Measurements from ENCODE around the gene KMT5B.

KMT5B gene

DNA sequence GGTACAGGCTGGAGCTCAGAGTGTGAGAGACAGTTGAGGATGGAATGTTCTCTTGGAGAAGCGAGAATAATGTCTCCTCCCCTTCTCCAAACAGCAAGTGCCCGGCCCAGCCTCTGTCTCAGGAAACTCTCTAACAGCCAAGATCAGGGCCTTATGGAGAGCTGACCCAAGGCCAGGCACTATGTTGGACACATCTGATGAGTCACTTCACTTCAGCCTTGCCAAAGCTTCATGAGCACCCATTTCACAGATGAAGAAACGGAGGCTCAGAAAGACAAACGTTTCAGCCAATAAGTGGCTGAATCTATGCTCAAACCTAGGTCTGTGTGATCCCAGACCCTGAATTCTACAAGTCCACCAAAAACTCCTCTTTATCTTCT is 69.8 kb downstream of the KMT5B start:
- in situ Hi-C loops (cut with HindIII; ENCODE audit: low pct_unique_long_range_greater_than_20kb, low sequenced_read_pairs) = no loop called here
- DNase-seq (ENCODE audit: low read depth in 1 of 2, low spot score in 1 of 2) = peak in 1 of 2 experiments; percentile 28
- no peak for TF ChIP-seq JUND (IDR thresholded peaks at IDR 0.05; ENCODE audit: low read depth)

- in situ Hi-C loops (cut with HindIII; ENCODE audit: low pct_unique_long_range_greater_than_20kb, low sequenced_read_pairs) = no loop called here
- DNase-seq (ENCODE audit: low read depth in 1 of 2, low spot score in 1 of 2) = no peak
Measured at GRCh38 chr11:68142441-68143309, 70.4 kb downstream of the KMT5B start.

DNA sequence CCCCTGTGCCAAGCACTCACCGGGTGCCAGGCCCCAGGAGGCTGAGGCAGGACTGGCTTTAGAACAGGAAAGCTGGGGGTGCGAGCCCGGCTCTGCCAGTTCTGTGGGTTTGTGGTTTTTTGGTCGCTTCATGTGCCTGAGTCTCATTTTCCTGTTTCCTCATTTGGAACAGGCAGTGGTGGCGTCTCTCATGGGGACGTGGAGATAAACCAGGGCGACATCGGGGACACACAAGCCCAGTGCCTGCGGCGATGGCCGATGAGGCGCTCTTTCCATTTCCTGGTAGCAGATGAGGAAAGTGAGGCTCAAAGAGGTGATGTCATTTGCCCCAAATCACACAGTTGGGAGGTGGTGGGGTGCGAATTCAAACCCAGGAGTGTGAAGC is 71.1 kb downstream of the KMT5B start:
- in situ Hi-C loops (cut with HindIII; ENCODE audit: low pct_unique_long_range_greater_than_20kb, low sequenced_read_pairs) = no loop called here
- peak in 1 of 2 experiments; percentile 91 for DNase-seq (ENCODE audit: low read depth in 1 of 2, low spot score in 1 of 2)
- no peak for TF ChIP-seq JUND (IDR thresholded peaks at IDR 0.05; ENCODE audit: low read depth)

More at GRCh38 chr11:68142441-68143309, 70.4 kb downstream of the KMT5B start:
- TF ChIP-seq JUND (IDR thresholded peaks at IDR 0.05; ENCODE audit: low read depth) = no peak

- in situ Hi-C loops (cut with HindIII; ENCODE audit: low pct_unique_long_range_greater_than_20kb, low sequenced_read_pairs) = no loop called here
- no peak for DNase-seq (ENCODE audit: low read depth in 1 of 2, low spot score in 1 of 2)
- no peak for TF ChIP-seq JUND (IDR thresholded peaks at IDR 0.05; ENCODE audit: low read depth)
Measured at GRCh38 chr11:68141246-68142027, 71.7 kb downstream of the KMT5B start.

DNA sequence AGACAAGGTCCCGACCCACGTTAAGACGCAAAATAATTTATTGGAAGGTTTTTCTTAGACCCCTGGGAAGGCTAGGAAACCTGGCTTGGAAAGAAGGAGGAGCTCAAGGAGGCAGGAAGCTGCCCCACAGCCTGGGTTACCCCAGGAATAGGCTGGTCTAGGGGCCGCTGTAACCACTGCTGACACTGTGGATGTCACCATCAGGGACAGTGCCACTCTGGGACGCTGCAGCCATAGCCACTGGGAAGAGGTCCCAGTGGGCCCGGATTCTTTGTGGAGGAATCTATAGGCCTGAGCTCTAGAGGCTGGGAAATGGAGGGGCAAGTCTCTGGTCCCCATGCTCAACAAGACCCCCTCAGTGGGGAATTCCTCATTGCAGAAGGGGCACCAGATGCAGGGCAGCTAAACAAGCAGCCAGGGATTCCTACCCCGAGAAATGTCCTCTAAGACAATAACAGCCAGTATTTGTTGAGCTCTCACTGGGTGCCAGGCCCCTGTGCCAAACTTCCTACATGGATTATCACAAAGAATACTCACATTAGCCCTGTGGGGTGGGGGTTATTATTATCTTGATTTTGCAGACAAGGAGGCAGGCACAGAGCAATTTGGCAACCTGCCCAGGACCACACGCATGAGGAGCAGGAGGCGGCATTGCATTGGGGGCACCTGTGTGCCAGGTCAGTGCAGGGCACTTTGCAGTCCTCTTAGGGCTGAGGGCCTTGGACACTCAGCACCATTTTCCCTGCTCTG is 72.4 kb downstream of the KMT5B start:
- DNase-seq (ENCODE audit: low read depth in 1 of 2, low spot score in 1 of 2) = no peak
- in situ Hi-C loops (cut with HindIII; ENCODE audit: low pct_unique_long_range_greater_than_20kb, low sequenced_read_pairs) = no loop called here
- TF ChIP-seq JUND (IDR thresholded peaks at IDR 0.05; ENCODE audit: low read depth) = no peak

GRCh38 chr11:68138237-68138636 is 74.9 kb downstream of the KMT5B start:
- in situ Hi-C loops (cut with HindIII; ENCODE audit: low pct_unique_long_range_greater_than_20kb, low sequenced_read_pairs) = no loop called here
- no peak for TF ChIP-seq JUND (IDR thresholded peaks at IDR 0.05; ENCODE audit: low read depth)
- DNase-seq (ENCODE audit: low read depth in 1 of 2, low spot score in 1 of 2) = peak in 1 of 2 experiments; percentile 41

- TF ChIP-seq JUND (IDR thresholded peaks at IDR 0.05; ENCODE audit: low read depth) = no peak
- in situ Hi-C loops (cut with HindIII; ENCODE audit: low pct_unique_long_range_greater_than_20kb, low sequenced_read_pairs) = no loop called here
- DNase-seq (ENCODE audit: low read depth in 1 of 2, low spot score in 1 of 2) = peak; percentile 35 to 65
Measured at GRCh38 chr11:68137833-68138232, 75.3 kb downstream of the KMT5B start.

DNA sequence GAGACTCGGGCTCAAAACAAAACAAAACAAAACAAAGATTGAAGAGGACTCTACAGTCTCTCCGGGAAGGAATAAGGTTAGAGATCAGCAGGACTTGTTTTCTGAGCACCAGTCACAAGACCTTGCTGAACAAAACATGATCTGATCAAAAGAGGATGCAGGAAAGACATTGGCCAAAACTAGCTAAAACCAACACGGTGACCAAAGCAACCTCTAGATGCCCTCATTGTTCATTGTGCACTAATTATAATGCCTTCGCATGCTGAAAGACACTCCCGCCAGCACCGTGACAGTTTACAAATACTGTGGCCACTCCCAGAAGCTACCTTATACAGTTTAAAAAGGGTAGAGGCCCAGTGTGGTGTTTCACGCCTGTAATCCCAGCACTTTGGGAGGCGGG is 76.2 kb downstream of the KMT5B start:
- peak in 1 of 2 experiments; percentile 53 for DNase-seq (ENCODE audit: low read depth in 1 of 2, low spot score in 1 of 2)
- in situ Hi-C loops (cut with HindIII; ENCODE audit: low pct_unique_long_range_greater_than_20kb, low sequenced_read_pairs) = no loop called here
- no peak for TF ChIP-seq JUND (IDR thresholded peaks at IDR 0.05; ENCODE audit: low read depth)

- DNase-seq (ENCODE audit: low read depth in 1 of 2, low spot score in 1 of 2) = no peak
- in situ Hi-C loops (cut with HindIII; ENCODE audit: low pct_unique_long_range_greater_than_20kb, low sequenced_read_pairs) = no loop called here
- TF ChIP-seq JUND (IDR thresholded peaks at IDR 0.05; ENCODE audit: low read depth) = no peak
Measured at GRCh38 chr11:68135161-68135560, 77.9 kb downstream of the KMT5B start.

DNA sequence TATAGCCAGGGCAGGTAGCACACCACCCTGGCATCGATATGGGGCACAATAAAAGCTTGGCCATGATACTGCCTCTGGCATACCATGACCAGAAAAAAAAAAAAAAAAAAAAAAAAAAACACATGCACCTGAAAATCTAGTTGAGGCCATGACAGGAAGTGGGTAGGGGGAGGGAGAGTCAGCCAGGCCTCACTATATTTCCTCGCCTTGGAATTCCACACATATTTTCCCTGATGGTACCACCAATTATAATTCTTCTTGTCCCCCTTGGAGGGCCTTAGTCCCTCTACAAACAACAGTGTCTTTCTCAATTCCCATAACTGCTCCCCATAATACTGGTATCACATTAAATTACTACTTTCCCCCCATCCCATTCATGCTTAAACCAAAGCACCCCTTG is 79.3 kb downstream of the KMT5B start:
- DNase-seq (ENCODE audit: low read depth in 1 of 2, low spot score in 1 of 2) = no peak
- in situ Hi-C loops (cut with HindIII; ENCODE audit: low pct_unique_long_range_greater_than_20kb, low sequenced_read_pairs) = no loop called here
- TF ChIP-seq JUND (IDR thresholded peaks at IDR 0.05; ENCODE audit: low read depth) = no peak

DNA sequence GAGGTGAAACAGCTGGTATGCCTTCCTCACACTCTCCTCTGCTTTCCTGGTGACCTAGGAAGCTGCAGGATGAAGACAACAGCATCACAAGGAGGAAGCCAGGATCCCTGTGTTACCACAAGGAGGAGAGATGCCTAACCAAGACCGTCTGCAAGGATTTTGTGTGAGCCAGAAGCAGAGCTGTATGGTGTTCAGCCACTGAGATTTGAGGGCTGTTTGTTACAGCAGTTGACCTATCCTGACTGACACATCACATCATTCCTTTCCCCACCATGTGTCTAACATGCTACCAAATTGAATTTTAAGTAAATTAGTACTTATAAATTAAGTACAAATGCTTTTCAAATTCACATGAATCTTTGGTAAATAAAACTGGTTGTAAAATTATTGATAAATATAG is 83.0 kb downstream of the KMT5B start:
- in situ Hi-C loops (cut with HindIII; ENCODE audit: low pct_unique_long_range_greater_than_20kb, low sequenced_read_pairs) = no loop called here
- no peak for DNase-seq (ENCODE audit: low read depth in 1 of 2, low spot score in 1 of 2)
- TF ChIP-seq JUND (IDR thresholded peaks at IDR 0.05; ENCODE audit: low read depth) = no peak

GRCh38 chr11:68128682-68129327 is 84.3 kb downstream of the KMT5B start:
- in situ Hi-C loops (cut with HindIII; ENCODE audit: low pct_unique_long_range_greater_than_20kb, low sequenced_read_pairs) = no loop called here
- no peak for TF ChIP-seq JUND (IDR thresholded peaks at IDR 0.05; ENCODE audit: low read depth)
- DNase-seq (ENCODE audit: low read depth in 1 of 2, low spot score in 1 of 2) = peak in 1 of 2 experiments; percentile 46
